Stomach (tissue), 9 donors: ENCODE measurements around the gene TYMS. TPM values are rescaled to one million over a fixed set of nuclear protein-coding genes. Genes with fewer than 3 reads are reported as not detected.

Experiments used
- DNase-seq, 2 donors: peaks; one replicate each; pipeline versions ENCODE4 v3.0.0 to v3.0.0-alpha.2; 2013 to 2019
- H3K27ac ChIP-seq, 5 donors: fragments of 200-600 bp in 4 of 5; sonication (generic) in 4 of 5; one replicate each; pipeline ENCODE4 v1.5.1; 2013 to 2019; ENCODE audit warnings: mild to moderate bottlenecking in 1 of 5, moderate library complexity in 1 of 5
- H3K27me3 ChIP-seq, 3 donors: fragments of 200-600 bp; sonication (generic); one replicate each; pipeline ENCODE4 v1.5.1; 2017 to 2019; ENCODE audit warnings: mixed run types in 1 of 3
- H3K36me3 ChIP-seq, 4 donors: fragments of 200-600 bp; sonication (generic); 1 replicate in 3 of 4; 2 replicates in 1 of 4; pipeline ENCODE4 v1.5.1; 2016 to 2019
- H3K4me1 ChIP-seq, 4 donors: fragments of 200-600 bp; sonication (generic); one replicate each; pipeline ENCODE4 v1.5.1; 2016 to 2019
- H3K4me3 ChIP-seq, 4 donors: fragments of 200-600 bp; sonication (generic) in 3 of 4; one replicate each; pipeline ENCODE4 v1.5.1; 2016 to 2019; ENCODE audit warnings: mild to moderate bottlenecking in 1 of 4
- H3K9me3 ChIP-seq, 4 donors: fragments of 200-600 bp; sonication (generic); one replicate each; pipeline ENCODE4 v1.5.1; 2016 to 2019
- CTCF ChIP-seq, 7 experiments: fragments of 450-650 bp in 4 of 7; fragments of 200-600 bp in 3 of 7; sonication (generic) in 3 of 7; IDR thresholded peaks; one replicate each; pipeline ENCODE4 v1.5.1; 2016 to 2019; ENCODE audit warnings: antibody characterized with exemption in 7 of 7, control low read depth in 2 of 7, mild to moderate bottlenecking in 1 of 7
- EP300 ChIP-seq: sonication (generic); formaldehyde crosslinking; IDR thresholded peaks from one replicate; pipeline ENCODE4 v1.6.1; 2017; ENCODE audit warnings: antibody characterized with exemption
- POLR2A ChIP-seq, 4 donors: fragments of 450-650 bp; IDR thresholded peaks; one replicate each; pipeline ENCODE4 v1.6.1; 2016; ENCODE audit warnings: antibody characterized with exemption in 4 of 4, control low read depth in 2 of 4, mild to moderate bottlenecking in 1 of 4, moderate library complexity in 1 of 4
- POLR2AphosphoS5 ChIP-seq, 3 donors: sonication (generic); formaldehyde crosslinking; IDR thresholded peaks; one replicate each; pipeline ENCODE4 v1.6.1; 2016; ENCODE audit warnings: antibody characterized with exemption in 3 of 3
- WGBS, 5 donors: extraction: QIAGEN DNeasy Blood & Tissue Kit in 3 of 5; methylation state at CpG; one replicate each; pipeline versions ENCODE4 v1.1.5 to v1.1.7; 2013 to 2018; 5-methylcytosine and 5-hydroxymethylcytosine counted together
- intact Hi-C: fragments of 100-400 bp; cut with DNase I; formaldehyde crosslinking; loops from one replicate; pipeline ENCODE4 v1.15.1; 2023; ENCODE audit warnings: low total_unique reads
- polyA plus RNA-seq, 3 donors: library from polyadenylated mRNA; stranded (reverse); fragments of 200-250 nt; gene quantifications; one replicate each; pipeline ENCODE4 v1.2.3, GENCODE V29; 2013
- total RNA-seq, 5 donors: library from RNA; depleted of rRNA; stranded (reverse); fragments of >200 nt; gene quantifications; one replicate each; pipeline versions ENCODE4 v1.1.0 to v1.2.3, GENCODE V29; 2014 to 2016
- donor health status: healthy with polysubstance abuse.
- donor health status: Bipolar disorder and iron deficiency.
- donor health status: healthy.

TYMS gene
- total and polyA plus RNA-seq, 8 donors, result 1.2 to 17.1 (median 8.1) TPM

DNA sequence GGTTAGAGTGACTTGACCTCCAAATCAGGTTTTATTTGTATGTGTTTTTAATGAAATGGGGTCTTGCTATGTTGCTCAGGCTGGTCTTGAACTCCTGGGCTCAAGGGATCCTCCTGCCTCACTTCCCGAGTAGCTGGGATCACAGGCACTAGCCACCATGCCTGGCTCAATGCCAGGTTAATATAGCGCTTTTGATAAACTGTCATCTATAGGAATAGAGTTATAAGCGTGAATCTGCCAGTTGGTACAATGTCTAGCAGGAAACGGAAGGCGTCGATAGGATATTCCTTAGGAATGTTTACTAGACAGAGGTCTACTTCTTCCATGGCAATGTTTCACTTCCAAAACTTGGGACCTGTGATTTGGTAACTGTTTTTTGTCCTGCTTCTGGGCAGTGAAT is 35.2 kb upstream of the TYMS start:
- Histone ChIP-seq H3K27ac (no peak overlapping the region), H3K4me1 (peaks cover 0 to 4% (median 0%) of the 10 kb centered on the region in 4 donors), H3K9me3 (no peaks in the 10 kb centered on the region), H3K27me3 (no peaks in the 10 kb centered on the region), H3K4me3 (no peak overlapping the region), H3K36me3 (no peaks in the 10 kb centered on the region)
- intact Hi-C loops, result no loop called here
- no peak for DNase-seq
- WGBS, 5 donors, result 63 to 73% (median 67%) methylated on average over 6 of the region's 6 CpGs
- no peak for TF ChIP-seq CTCF (IDR thresholded peaks at IDR 0.05)
- no peak for TF ChIP-seq POLR2AphosphoS5 (IDR thresholded peaks at IDR 0.05)
- no peak for TF ChIP-seq POLR2A (IDR thresholded peaks at IDR 0.05)
- TF ChIP-seq EP300, result no peak

DNA sequence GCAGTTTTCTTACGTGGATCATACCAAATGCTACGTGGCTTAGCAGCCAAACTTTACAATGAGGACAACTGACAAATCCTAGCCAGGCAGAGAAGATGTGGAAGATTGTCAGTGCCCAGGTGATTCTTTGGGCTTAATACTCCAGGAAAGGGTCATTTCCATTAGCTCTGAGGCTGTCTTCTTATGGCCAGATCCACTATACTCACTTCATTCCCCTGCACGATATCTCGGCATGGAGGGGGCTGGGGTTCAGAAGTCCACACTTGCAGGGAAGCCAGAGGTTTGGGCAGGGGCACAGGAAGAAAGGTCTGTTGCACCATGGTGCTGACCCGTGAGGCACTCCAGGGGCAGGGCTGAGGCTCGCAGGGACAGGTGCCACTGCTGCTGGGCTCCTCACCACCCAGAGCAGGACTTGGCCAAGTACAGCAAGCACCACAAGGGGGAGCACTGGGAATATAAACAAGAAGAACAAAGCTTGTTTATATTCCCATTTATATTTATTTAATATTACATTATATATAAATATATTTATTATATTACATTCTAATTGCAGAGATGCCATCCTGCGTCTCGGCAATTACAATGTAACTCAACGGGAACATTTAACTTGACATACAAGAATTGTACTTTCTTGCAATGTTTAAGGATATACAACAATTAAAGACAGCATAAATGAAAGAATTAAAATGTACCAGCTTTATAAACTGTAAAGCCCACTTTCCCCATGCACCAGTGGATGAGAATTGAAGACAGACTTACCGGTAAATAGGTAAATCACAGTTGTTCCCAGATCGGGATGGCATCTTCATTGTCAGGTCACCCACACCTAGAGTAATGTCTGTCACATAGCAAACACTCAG is 33.5 kb upstream of the TYMS start:
- Histone ChIP-seq H3K9me3 (no peaks in the 10 kb centered on the region), H3K36me3 (no peaks in the 10 kb centered on the region), H3K4me1 (peaks cover 0 to 4% (median 0%) of the 10 kb centered on the region in 4 donors), H3K27ac (no peak overlapping the region), H3K4me3 (no peak overlapping the region), H3K27me3 (no peaks in the 10 kb centered on the region)
- intact Hi-C loops, result no loop called here
- DNase-seq, result peak; percentile 75 to 87
- 56 to 61% (median 59%) methylated on average over 11 of the region's 11 CpGs for WGBS, 5 donors
- TF ChIP-seq CTCF (IDR thresholded peaks at IDR 0.05), result peak in 5 of 7 experiments; percentile 22 to 80 (median 63)
- no peak for TF ChIP-seq POLR2AphosphoS5 (IDR thresholded peaks at IDR 0.05)
- TF ChIP-seq EP300, result no peak

DNA sequence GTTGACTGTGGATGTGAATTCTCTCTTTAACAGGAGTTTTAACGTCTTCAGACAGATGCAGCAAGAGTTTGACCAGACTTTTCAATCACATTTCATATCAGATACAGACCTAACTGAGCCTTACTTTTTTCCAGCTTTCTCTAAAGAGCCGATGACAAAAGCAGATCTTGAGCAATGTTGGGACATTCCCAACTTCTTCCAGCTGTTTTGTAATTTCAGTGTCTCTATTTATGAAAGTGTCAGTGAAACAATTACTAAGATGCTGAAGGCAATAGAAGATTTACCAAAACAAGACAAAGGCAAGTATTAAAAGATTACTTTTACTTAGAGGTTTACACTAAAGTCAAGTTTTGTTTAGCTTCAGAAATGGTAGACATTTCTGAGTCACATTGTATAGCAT is 30.2 kb upstream of the TYMS start:
- H3K9me3 ChIP-seq, result no peaks in the 10 kb centered on the region
- no peaks in the 10 kb centered on the region for H3K36me3 ChIP-seq
- WGBS, 5 donors, result 62 to 76% (median 67%) methylated on average over 2 of the region's 2 CpGs
- DNase-seq, result peak in 1 of 2 donors; percentile 38
- peaks cover 0 to 4% (median 0%) of the 10 kb centered on the region in 4 donors for H3K4me1 ChIP-seq
- intact Hi-C loops, result loop anchor here (5.0 kb wide), 1 partner anchor 205 kb away; no protein-coding TSS in a partner anchor
- no peaks in the 10 kb centered on the region for H3K27me3 ChIP-seq
- H3K4me3 ChIP-seq, result no peak overlapping the region
- TF ChIP-seq POLR2AphosphoS5 (IDR thresholded peaks at IDR 0.05) (no peak), EP300 (no peak), CTCF (IDR thresholded peaks at IDR 0.05) (no peak), POLR2A (IDR thresholded peaks at IDR 0.05) (no peak)
- H3K27ac ChIP-seq, result no peak overlapping the region

DNA sequence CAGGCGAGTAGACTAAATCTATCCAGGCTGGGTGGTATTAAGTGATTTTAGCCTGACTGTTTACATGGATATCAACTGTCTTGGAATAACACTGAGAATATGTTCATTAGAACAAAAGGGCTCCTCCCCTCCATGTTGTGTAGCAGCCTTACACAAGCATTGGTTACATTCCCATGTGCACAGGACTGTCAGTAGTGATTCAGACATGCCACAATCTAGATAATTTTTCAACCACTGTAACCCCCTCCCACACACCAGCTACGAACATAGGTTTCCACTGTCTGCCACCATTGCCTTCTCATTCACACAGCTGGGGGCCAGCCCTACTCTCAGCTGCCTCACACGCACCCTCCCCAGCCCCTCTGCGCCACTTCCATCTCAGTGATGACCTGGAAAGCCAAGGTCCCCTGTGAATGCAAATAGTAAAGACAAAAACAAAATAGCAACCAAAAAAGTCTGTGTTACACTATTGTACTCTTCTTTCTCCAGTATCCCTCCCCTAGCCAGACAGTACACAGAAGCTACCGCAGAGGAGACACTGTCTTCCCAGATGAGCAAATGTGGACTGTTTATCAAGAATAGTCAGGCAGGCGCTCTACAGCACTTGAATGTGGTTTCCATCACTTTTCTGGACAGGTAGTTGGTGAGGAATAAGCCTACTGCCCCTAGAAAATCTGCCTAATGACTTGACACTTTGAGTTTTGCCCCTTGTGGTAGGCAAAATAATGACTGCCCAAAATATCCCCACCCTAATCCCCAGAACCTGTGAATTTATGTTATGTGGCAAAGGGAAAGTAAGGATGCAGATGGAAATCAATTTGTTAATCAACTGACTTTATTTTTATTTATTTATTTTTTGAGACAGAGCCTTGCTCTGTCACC is 27.9 kb upstream of the TYMS start:
- WGBS, 5 donors, result 79 to 90% (median 82%) methylated on average over 6 of the region's 6 CpGs
- Histone ChIP-seq H3K27ac (no peak overlapping the region), H3K4me1 (no peaks in the 10 kb centered on the region), H3K36me3 (no peaks in the 10 kb centered on the region), H3K9me3 (no peaks in the 10 kb centered on the region), H3K4me3 (no peak overlapping the region), H3K27me3 (no peaks in the 10 kb centered on the region)
- no peak for DNase-seq
- intact Hi-C loops, result loop anchor here (5.0 kb wide), 1 partner anchor 203 kb away; no protein-coding TSS in a partner anchor
- TF ChIP-seq POLR2A (IDR thresholded peaks at IDR 0.05) (no peak), CTCF (IDR thresholded peaks at IDR 0.05) (no peak), EP300 (no peak)
